ENCODE measurements around the gene VIM. TPM values are rescaled to one million over a fixed set of nuclear protein-coding genes. Genes with fewer than 3 reads are reported as not detected.

VIM gene
- total RNA-seq, 1 donor from 2014 or later = 55.4 TPM

- peak; percentile 57 for ATAC-seq
Observed at GRCh38 chr10:17229967-17230682, 2.1 kb downstream of the VIM start.

GRCh38 chr10:17231788-17232187 is 3.7 kb downstream of the VIM start:
- ATAC-seq (no peak), DNase-seq (ENCODE audit: low spot score) (no peak)

More at GRCh38 chr10:17229967-17230682, 2.1 kb downstream of the VIM start:
- peak; percentile 71 for DNase-seq (ENCODE audit: low spot score)

GRCh38 chr10:17232276-17232960 is 4.4 kb downstream of the VIM start:
- ATAC-seq = no peak
- DNase-seq (ENCODE audit: low spot score) = no peak

DNA sequence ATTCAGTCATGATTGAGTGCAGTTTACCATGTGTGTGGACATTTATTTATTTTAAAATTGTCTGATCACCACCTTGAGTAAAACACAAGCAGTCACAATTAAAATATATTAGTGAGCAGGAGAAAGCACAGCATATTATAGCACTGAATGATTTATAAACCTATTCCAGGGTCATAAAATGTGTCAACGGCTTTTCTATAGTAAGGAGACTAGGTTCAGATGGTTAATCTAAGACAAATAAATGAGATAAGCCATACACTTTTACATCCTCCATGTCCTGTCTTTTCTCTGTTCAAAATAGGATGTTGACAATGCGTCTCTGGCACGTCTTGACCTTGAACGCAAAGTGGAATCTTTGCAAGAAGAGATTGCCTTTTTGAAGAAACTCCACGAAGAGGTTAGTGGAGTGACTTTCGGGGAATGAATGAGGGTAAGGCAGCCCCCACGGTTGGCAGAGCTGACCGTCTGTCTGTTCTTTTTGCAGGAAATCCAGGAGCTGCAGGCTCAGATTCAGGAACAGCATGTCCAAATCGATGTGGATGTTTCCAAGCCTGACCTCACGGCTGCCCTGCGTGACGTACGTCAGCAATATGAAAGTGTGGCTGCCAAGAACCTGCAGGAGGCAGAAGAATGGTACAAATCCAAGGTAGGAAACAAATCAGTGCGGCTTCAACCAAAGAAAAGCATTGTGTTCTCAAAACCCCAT is 5.4 kb downstream of the VIM start:
- ATAC-seq (no peak), DNase-seq (ENCODE audit: low spot score) (no peak)

GRCh38 chr10:17234431-17234945 is 6.4 kb downstream of the VIM start:
- DNase-seq (ENCODE audit: low spot score) (no peak), ATAC-seq (no peak)

DNA sequence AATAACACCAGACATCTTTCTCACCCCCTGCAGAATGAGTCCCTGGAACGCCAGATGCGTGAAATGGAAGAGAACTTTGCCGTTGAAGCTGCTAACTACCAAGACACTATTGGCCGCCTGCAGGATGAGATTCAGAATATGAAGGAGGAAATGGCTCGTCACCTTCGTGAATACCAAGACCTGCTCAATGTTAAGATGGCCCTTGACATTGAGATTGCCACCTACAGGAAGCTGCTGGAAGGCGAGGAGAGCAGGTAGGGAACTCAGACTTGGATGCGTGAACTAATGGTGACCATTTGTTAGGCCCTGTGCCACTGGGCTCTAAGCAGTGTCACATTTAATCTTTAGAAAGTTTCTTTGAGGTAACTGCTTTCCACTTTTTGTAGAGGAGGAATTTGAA is 7.1 kb downstream of the VIM start:
- DNase-seq (ENCODE audit: low spot score) = no peak
- no peak for ATAC-seq

- DNase-seq (ENCODE audit: low spot score) (no peak), ATAC-seq (no peak)
Observed at GRCh38 chr10:17236468-17237148, 8.6 kb downstream of the VIM start.

- DNase-seq (ENCODE audit: low spot score) (no peak), ATAC-seq (no peak)
Observed at GRCh38 chr10:17237149-17237527, 9.1 kb downstream of the VIM start.

- ATAC-seq (no peak), DNase-seq (ENCODE audit: low spot score) (no peak)
Observed at GRCh38 chr10:17237915-17238444, 9.9 kb downstream of the VIM start.

DNA sequence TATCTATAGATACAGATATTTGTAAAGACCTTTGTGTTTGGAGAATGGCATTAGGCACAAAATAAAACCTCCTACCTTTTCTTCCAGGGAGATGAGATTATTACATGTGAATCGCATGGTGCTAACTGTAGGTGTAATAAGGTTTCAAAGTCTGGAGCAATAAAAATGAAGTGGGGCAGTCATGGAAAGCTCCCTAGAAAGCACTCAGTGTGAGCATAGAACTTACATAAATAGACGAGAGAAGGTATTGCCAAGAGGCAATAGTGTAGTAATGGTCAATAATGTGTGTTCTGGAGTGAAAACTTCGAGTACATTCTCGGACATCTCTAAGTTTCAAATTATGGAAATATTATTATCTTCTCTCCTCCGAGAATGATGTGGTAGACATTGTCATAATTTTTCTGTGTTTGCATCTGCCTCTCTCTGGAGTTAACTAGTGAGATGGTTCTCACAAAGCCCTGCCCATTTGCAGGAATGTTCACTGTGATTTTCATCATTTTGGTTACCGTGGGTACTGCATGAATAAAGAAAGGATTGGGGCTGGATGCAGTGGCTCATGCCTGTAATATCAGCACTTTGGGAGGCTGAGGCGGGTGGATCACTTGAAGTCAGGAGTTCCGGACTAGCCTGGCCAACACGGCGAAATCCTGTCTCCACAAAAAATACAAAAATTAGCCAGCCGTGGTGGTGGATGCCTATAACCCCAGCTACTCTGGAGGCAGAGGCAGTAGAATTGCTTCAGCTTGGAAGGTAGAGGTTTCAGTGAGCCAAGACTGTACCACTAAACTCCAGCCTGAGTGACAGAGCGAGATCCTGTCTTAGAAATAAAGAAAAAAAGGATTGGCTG is 10.6 kb downstream of the VIM start:
- ATAC-seq (no peak), DNase-seq (ENCODE audit: low spot score) (no peak)

DNA sequence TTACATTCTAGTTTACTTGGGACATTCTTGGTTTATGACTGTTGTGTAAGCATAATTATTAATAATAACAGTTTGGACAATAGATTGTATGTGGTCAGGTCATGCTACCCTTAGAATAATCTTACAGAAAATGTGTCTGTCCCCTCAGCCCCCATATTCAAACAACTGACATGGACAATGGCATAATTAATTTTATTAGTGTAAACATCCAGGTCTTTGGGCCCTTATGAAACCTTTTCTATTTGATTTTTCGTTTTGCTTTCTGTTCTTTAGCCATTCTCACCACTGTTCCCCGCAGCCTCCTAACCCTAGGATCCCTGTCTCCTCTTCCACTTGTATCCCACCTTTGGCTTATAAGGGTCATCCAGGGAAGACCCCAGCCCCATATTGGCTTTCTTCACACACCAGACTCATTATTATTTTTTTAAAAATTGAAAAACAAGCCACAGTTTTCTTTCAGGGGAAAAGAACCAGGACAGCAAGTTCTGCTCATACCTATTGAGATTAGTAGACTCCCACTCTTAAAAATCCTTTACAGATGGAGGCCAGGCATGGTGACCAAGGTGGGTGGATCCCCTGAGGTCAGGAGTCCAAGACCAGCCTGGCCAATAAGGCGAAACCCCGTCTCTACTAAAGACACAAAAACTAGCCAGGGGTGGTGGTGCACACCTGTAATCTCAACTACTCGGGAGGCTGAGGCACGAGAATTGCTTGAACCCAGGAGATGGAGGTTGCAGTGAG is 11.5 kb downstream of the VIM start:
- ATAC-seq = no peak

DNA sequence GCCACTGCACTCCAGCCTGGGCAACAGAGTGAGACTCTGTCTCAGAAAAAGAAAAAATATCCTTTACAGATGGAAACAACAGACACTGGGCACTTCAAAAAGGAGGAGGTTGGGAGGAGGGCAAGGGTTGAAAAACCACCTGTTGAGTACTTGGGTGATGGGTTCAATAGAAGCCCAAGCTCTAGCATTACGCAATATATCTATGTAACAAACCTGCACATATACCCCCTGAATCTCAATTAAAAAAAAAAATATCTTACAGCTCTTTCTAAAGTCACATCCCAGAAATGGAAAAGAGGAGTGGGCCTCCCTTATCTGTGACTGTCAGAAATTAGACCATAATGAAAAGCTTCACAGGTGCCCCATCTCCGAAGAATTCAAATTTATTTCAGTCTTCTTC is 12.1 kb downstream of the VIM start:
- DNase-seq (ENCODE audit: low spot score) (no peak), ATAC-seq (no peak)

More for the DNA sequence above, 11.5 kb downstream of the VIM start:
- no peak for DNase-seq (ENCODE audit: low spot score)

DNA sequence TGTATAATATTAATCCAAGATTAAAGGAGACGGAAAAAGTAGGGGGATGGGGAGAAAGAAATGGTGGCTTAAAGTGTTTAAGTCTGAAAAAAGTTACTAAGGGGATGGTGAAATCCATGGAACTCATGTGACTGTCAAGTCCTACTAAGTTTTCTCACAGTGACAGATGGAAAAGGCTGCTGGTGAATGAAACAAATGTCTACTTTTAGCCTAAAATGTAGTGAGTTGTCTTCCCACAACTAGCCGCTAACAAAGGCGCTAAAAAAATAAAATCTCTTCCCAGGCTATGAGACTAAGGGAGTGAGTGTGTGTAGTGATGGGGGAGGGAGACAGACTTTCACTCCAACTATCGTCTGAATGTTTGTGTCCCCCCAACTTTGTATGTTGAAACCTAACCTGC is 12.6 kb downstream of the VIM start:
- ATAC-seq = no peak
- no peak for DNase-seq (ENCODE audit: low spot score)

DNA sequence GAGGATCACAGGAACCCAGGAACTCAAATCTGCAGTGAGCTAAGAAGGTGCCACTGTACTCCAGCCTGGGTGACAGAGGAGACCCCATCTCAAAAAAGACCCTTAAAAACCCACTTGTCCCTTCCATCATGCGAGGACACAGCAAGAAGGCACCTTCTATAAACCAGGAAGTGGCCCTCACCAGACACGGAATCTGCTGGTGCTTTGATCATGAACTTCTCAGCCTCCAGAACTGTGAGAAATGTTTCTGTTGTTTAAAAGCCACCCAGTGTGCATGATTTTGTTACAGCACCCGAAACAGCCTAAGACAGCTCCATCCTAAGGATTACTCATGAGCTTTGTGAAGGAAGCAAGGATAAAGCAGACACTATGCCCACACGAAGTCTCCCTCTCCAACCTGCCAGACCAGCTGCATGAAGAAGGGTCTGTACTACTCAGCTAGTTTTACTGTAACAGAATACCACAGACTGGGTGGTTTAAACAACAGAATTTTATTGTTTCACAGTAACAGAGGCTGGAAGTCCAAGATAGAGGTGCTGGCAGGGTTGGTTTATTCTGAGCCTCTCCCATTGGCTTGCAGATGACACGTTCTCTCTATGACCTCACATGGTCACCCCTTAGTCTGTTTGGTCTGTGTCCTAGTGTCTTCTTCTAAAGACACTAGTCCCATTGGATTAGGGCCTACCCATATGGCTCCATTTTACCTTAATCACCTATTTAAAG is 13.7 kb downstream of the VIM start:
- DNase-seq (ENCODE audit: low spot score) (no peak), ATAC-seq (no peak)

DNA sequence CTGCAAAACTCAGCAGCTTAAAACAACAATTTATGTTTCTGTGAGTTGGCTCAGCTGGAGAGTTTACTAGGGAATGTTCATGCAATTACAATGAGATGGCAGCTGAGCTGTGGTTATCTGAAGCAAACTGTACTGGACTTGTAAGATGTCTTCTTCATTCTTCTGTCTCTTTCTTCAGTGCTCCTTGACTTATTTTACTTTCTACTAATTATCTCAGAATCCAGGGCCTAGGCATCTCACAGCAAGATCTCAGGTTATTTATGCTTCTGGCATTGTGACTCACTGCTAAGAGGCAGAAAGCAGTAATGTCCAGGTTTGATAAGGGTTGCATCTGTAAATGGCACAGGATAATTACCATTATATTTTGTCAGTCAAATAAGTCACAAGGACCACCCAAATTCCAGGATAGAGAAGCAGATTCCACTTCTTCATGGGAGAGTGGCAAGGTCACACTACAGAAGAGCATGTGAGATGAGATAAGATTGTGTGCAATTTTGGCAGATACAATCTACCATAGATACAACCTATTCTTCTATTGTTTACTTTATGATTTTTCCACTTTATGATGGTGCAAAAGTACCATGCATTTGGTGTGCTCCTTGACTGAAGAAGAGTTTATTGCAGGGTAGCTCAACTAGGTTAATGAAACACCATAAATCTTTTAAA is 16.8 kb downstream of the VIM start:
- DNase-seq (ENCODE audit: low spot score) (no peak), ATAC-seq (no peak)

DNA sequence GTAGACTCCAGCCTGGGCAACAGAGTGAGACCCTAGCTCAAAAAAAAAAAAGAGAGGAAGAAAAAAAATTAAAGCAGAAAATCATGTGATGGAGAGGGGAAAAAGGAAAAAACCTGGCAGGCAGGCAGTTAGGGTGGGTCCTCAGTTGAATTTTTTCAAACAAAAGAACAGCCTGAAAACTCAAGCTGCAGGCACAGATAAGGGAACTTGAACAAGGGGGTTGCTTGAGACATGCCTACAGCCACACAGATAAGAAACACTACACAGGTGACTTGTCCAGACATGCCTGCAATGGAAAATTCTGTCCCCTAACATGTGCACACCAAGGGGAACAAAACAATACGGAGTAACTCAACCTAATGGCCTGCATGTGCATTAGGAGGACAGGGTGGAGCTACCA is 19.2 kb downstream of the VIM start:
- DNase-seq (ENCODE audit: low spot score) = no peak

DNA sequence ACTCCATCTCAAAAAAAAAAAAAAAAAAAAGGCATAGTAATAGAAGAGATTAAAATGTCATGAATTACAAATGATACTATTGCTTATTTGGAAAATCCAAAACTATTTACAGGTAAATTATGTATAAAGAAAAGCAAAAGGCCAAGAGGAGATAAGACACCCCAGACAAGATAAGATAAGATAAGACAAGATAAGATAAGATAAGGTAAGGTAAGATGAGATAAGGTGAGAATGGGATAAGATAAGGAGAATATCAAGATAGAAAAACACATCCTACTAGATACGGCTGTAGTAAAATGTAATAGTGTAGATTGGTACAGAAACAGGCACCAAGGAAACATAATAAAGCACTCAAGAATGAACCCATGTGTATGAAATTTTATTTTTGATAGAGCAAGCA is 20.9 kb downstream of the VIM start:
- ATAC-seq (no peak), DNase-seq (ENCODE audit: low spot score) (no peak)

More for the DNA sequence above, 19.2 kb downstream of the VIM start:
- no peak for ATAC-seq

DNA sequence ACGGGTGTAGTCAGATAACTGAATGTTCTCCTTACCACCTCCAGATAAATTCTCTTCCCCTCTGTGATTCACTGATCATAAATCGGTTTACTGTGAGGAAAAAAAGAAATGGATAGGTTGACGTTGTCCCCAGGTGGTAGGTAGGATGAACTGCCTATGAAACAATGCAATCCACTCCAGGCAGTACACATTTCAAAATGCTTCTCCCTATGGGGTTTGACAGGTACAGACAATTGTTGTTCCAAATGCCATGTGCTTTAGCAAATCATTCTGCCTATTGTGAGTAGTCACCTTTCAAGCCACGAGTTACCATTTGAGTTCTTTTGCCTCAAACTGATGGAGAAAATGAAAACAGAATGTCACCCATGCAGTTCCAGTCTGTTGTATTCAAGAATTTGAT is 21.8 kb downstream of the VIM start:
- no peak for DNase-seq (ENCODE audit: low spot score)
- no peak for ATAC-seq
